K562 (cell line): ENCODE data around the gene FFAR1. TPM values are rescaled to one million over a fixed set of nuclear protein-coding genes. Genes with fewer than 3 reads are reported as not detected.

ENCODE experiments used
- GATAD2B ChIP-seq: fragments of 450-650 bp; IDR thresholded peaks from 2 replicates; pipeline ENCODE4 v1.6.1; 2017; ENCODE audit warnings: mild to moderate bottlenecking, borderline replicate concordance
- HCFC1 ChIP-seq: IDR thresholded peaks from 2 replicates; pipeline ENCODE4 v1.6.1; 2012; ENCODE audit warnings: low read depth, low read length, improper control_type of control experiment
- HNRNPH1 ChIP-seq: fragments of 200-400 bp; formaldehyde crosslinking; optimal IDR thresholded peaks from 2 replicates; pipeline ENCODE3; 2017; ENCODE audit warnings: low read depth, mild to moderate bottlenecking, low read length, moderate library complexity
- KHSRP ChIP-seq: fragments of 450-650 bp; IDR thresholded peaks from 2 replicates; pipeline ENCODE4 v1.6.1; 2017
- PRPF4 ChIP-seq: fragments of 200-400 bp; formaldehyde crosslinking; IDR thresholded peaks from one replicate; pipeline ENCODE4 v1.6.1; 2017; ENCODE audit warnings: low read length, low read depth, mild to moderate bottlenecking; ENCODE audit not compliant: insufficient read depth, poor library complexity, severe bottlenecking
- TRIM24 ChIP-seq, 2 experiments: fragments of 450-650 bp; IDR thresholded peaks; 2 replicates each; pipeline ENCODE4 v1.6.1; 2016
- polyA plus RNA-seq, 8 experiments: library from polyadenylated mRNA; depleted of rRNA in 4 of 8; stranded (reverse) in 5 of 8; unstranded in 3 of 8; fragments of >200 nt; fragmentation: Nextera tagmentation in 2 of 8; fragmentation: Illumina TruSeq in 1 of 8; extraction: Ambion mirVana in 2 of 8; extraction: Trizol in 1 of 8; gene quantifications; 2 replicates each; pipeline versions ENCODE4 v1.2.1 to v1.2.3, GENCODE V29; 2011 to 2014; ENCODE audit warnings: inconsistent platforms in 1 of 8, missing spikeins in 1 of 8
- total RNA-seq, 7 experiments: library from RNA; depleted of rRNA in 6 of 7; stranded (reverse); fragments of >200 nt in 6 of 7; fragmentation: Illumina TruSeq in 2 of 7; extraction: Trizol in 2 of 7; gene quantifications; 2 replicates each; pipeline versions ENCODE4 v1.2.1 to v1.2.3, GENCODE V29; 2011 to 2021; ENCODE audit warnings: low replicate concordance in 1 of 7
- TF ChIP-seq, protein P1 (sequence below): fragments of 200-600 bp; sonication (generic); IDR thresholded peaks from one replicate; pipeline ENCODE4 v1.6.1; 2012; ENCODE audit warnings: mild to moderate bottlenecking, low read depth, low read length, inconsistent platforms
- TF ChIP-seq, protein P2 (sequence below): fragments of 450-650 bp; IDR thresholded peaks from 2 replicates; pipeline ENCODE4 v1.6.1; 2014; ENCODE audit warnings: low read depth, mild to moderate bottlenecking, moderate library complexity, borderline replicate concordance
- TF ChIP-seq, protein P3 (sequence below), 2 experiments: fragments of 150-350 bp in 1 of 2; IDR thresholded peaks; 2 replicates each; pipeline ENCODE4 v1.6.1; 2012 to 2016; ENCODE audit warnings: low read depth in 2 of 2, low read length in 2 of 2, mild to moderate bottlenecking in 1 of 2, moderate library complexity in 1 of 2
- TF ChIP-seq, protein P4 (sequence below): fragments of 250-450 bp; sonication (Bioruptor Pico); IDR thresholded peaks from 2 replicates; pipeline ENCODE4 v1.8.0; 2022; ENCODE audit warnings: moderate library complexity, mild to moderate bottlenecking, inconsistent platforms

Gene FFAR1
- total and polyA plus RNA-seq, 9 of the 15 experiments (the other 6 are each of a cell fraction or from before 2014, with no cell fraction given): not detected

DNA sequence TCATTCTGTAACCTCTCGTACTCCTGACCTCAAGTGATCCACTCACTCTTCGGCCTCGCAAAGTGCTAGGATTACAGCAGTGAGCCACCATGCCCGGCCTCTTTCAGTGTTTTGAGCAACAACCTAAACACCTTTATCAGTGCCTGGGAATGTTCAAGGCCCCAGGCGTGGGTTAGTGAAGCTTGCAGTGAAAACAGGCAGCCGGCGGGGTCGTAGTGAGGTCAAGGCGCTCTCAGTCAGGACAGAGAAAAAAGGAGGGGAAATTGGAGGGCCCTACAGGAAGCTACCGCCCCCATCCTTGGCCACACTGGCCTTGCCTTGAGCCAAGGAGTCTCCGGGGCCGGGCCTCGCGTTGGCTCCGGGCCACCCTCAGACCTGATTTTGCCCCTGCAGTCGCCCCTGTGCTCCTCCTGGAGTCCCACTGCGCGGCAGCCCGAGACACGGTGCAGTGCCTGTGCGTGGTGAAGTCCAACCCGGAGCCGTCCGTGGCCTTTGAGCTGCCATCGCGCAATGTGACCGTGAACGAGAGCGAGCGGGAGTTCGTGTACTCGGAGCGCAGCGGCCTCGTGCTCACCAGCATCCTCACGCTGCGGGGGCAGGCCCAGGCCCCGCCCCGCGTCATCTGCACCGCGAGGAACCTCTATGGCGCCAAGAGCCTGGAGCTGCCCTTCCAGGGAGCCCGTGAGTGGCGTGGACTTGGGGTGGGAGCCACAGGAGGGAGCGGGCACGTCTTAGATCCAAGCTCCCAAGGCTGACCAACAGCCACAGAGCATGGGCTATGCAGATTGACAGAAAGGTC lies 38.0 kb upstream of the FFAR1 start (continued):
- TF ChIP-seq, protein P1, sequence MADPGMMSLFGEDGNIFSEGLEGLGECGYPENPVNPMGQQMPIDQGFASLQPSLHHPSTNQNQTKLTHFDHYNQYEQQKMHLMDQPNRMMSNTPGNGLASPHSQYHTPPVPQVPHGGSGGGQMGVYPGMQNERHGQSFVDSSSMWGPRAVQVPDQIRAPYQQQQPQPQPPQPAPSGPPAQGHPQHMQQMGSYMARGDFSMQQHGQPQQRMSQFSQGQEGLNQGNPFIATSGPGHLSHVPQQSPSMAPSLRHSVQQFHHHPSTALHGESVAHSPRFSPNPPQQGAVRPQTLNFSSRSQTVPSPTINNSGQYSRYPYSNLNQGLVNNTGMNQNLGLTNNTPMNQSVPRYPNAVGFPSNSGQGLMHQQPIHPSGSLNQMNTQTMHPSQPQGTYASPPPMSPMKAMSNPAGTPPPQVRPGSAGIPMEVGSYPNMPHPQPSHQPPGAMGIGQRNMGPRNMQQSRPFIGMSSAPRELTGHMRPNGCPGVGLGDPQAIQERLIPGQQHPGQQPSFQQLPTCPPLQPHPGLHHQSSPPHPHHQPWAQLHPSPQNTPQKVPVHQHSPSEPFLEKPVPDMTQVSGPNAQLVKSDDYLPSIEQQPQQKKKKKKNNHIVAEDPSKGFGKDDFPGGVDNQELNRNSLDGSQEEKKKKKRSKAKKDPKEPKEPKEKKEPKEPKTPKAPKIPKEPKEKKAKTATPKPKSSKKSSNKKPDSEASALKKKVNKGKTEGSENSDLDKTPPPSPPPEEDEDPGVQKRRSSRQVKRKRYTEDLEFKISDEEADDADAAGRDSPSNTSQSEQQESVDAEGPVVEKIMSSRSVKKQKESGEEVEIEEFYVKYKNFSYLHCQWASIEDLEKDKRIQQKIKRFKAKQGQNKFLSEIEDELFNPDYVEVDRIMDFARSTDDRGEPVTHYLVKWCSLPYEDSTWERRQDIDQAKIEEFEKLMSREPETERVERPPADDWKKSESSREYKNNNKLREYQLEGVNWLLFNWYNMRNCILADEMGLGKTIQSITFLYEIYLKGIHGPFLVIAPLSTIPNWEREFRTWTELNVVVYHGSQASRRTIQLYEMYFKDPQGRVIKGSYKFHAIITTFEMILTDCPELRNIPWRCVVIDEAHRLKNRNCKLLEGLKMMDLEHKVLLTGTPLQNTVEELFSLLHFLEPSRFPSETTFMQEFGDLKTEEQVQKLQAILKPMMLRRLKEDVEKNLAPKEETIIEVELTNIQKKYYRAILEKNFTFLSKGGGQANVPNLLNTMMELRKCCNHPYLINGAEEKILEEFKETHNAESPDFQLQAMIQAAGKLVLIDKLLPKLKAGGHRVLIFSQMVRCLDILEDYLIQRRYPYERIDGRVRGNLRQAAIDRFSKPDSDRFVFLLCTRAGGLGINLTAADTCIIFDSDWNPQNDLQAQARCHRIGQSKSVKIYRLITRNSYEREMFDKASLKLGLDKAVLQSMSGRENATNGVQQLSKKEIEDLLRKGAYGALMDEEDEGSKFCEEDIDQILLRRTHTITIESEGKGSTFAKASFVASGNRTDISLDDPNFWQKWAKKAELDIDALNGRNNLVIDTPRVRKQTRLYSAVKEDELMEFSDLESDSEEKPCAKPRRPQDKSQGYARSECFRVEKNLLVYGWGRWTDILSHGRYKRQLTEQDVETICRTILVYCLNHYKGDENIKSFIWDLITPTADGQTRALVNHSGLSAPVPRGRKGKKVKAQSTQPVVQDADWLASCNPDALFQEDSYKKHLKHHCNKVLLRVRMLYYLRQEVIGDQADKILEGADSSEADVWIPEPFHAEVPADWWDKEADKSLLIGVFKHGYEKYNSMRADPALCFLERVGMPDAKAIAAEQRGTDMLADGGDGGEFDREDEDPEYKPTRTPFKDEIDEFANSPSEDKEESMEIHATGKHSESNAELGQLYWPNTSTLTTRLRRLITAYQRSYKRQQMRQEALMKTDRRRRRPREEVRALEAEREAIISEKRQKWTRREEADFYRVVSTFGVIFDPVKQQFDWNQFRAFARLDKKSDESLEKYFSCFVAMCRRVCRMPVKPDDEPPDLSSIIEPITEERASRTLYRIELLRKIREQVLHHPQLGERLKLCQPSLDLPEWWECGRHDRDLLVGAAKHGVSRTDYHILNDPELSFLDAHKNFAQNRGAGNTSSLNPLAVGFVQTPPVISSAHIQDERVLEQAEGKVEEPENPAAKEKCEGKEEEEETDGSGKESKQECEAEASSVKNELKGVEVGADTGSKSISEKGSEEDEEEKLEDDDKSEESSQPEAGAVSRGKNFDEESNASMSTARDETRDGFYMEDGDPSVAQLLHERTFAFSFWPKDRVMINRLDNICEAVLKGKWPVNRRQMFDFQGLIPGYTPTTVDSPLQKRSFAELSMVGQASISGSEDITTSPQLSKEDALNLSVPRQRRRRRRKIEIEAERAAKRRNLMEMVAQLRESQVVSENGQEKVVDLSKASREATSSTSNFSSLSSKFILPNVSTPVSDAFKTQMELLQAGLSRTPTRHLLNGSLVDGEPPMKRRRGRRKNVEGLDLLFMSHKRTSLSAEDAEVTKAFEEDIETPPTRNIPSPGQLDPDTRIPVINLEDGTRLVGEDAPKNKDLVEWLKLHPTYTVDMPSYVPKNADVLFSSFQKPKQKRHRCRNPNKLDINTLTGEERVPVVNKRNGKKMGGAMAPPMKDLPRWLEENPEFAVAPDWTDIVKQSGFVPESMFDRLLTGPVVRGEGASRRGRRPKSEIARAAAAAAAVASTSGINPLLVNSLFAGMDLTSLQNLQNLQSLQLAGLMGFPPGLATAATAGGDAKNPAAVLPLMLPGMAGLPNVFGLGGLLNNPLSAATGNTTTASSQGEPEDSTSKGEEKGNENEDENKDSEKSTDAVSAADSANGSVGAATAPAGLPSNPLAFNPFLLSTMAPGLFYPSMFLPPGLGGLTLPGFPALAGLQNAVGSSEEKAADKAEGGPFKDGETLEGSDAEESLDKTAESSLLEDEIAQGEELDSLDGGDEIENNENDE: no peak
- TF ChIP-seq KHSRP (no peak), HNRNPH1 (no peak), HCFC1 (no peak), TRIM24 (IDR thresholded peaks at IDR 0.05) (no peak; a peak in 1 of 4 replicates), GATAD2B (no peak), PRPF4 (no peak)
- TF ChIP-seq, protein P2, sequence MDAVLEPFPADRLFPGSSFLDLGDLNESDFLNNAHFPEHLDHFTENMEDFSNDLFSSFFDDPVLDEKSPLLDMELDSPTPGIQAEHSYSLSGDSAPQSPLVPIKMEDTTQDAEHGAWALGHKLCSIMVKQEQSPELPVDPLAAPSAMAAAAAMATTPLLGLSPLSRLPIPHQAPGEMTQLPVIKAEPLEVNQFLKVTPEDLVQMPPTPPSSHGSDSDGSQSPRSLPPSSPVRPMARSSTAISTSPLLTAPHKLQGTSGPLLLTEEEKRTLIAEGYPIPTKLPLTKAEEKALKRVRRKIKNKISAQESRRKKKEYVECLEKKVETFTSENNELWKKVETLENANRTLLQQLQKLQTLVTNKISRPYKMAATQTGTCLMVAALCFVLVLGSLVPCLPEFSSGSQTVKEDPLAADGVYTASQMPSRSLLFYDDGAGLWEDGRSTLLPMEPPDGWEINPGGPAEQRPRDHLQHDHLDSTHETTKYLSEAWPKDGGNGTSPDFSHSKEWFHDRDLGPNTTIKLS: peak; percentile 49; the same call in 1 of the 2 replicates
- TF ChIP-seq, protein P3, sequence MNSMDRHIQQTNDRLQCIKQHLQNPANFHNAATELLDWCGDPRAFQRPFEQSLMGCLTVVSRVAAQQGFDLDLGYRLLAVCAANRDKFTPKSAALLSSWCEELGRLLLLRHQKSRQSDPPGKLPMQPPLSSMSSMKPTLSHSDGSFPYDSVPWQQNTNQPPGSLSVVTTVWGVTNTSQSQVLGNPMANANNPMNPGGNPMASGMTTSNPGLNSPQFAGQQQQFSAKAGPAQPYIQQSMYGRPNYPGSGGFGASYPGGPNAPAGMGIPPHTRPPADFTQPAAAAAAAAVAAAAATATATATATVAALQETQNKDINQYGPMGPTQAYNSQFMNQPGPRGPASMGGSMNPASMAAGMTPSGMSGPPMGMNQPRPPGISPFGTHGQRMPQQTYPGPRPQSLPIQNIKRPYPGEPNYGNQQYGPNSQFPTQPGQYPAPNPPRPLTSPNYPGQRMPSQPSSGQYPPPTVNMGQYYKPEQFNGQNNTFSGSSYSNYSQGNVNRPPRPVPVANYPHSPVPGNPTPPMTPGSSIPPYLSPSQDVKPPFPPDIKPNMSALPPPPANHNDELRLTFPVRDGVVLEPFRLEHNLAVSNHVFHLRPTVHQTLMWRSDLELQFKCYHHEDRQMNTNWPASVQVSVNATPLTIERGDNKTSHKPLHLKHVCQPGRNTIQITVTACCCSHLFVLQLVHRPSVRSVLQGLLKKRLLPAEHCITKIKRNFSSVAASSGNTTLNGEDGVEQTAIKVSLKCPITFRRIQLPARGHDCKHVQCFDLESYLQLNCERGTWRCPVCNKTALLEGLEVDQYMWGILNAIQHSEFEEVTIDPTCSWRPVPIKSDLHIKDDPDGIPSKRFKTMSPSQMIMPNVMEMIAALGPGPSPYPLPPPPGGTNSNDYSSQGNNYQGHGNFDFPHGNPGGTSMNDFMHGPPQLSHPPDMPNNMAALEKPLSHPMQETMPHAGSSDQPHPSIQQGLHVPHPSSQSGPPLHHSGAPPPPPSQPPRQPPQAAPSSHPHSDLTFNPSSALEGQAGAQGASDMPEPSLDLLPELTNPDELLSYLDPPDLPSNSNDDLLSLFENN (IDR thresholded peaks at IDR 0.05; ENCODE audit: low read depth in 2 of 2, low read length in 2 of 2): no peak
- TF ChIP-seq, protein P4, sequence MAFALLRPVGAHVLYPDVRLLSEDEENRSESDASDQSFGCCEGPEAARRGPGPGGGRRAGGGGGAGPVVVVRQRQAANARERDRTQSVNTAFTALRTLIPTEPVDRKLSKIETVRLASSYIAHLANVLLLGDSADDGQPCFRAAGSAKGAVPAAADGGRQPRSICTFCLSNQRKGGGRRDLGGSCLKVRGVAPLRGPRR: no peak
